HEK293 (cell line): Measurements from ENCODE around the gene ANKZF1.
A peak's percentile ranks its signal among the peaks of the same experiment; 100 is the strongest.

Experiments used
- CTCF ChIA-PET: fragments of 350-600 bp; formaldehyde crosslinking; extraction: SDS; loops from one replicate; lab custom pipeline; 2021; ENCODE audit warnings: antibody characterized with exemption; lab: Yijun Ruan, JAX
- POLR2A ChIA-PET: fragments of 300-600 bp; formaldehyde crosslinking; extraction: SDS; loops from one replicate; lab custom pipeline; 2020; ENCODE audit warnings: antibody characterized with exemption, inconsistent platforms; lab: Yijun Ruan, JAX
- H3K27ac ChIP-seq: fragments of 200-500 bp; sonication (Bioruptor generic); 2 replicates; pipeline ENCODE4 v1.5.1; 2014; ENCODE audit warnings: low read depth, low read length, control low read depth, inconsistent platforms; ENCODE audit errors: extremely low read depth
- H3K36me3 ChIP-seq, 2 experiments: fragments of 200-500 bp in 1 of 2; sonication (Bioruptor generic) in 1 of 2; 1 replicate in 1 of 2; 2 replicates in 1 of 2; pipeline ENCODE4 v1.5.1; 2014 to 2017; ENCODE audit warnings: inconsistent platforms in 2 of 2, low read length in 2 of 2; ENCODE audit not compliant: control insufficient read depth in 2 of 2, insufficient read depth in 1 of 2
- H3K4me1 ChIP-seq: fragments of 200-500 bp; sonication (Bioruptor generic); 2 replicates; pipeline ENCODE4 v1.5.1; 2014; ENCODE audit warnings: mild to moderate bottlenecking, low read length, inconsistent platforms; ENCODE audit not compliant: control insufficient read depth, insufficient read depth
- H3K4me3 ChIP-seq: 2 replicates; pipeline ENCODE4 v1.5.1; 2011; ENCODE audit warnings: low read depth, mild to moderate bottlenecking, control low read depth, low read length, moderate library complexity
- H3K9me3 ChIP-seq: fragments of 200-500 bp; sonication (Bioruptor generic); 2 replicates; pipeline ENCODE4 v1.5.1; 2014; ENCODE audit warnings: low read depth, low read length, inconsistent platforms; ENCODE audit not compliant: control insufficient read depth, insufficient read depth
- FEZF1 ChIP-seq: fragments of 450-650 bp; formaldehyde crosslinking; IDR thresholded peaks from 2 replicates; pipeline ENCODE4 v1.5.1; 2016; ENCODE audit warnings: missing biosample characterization, missing genetic modification characterization
- GLIS2 ChIP-seq: fragments of 450-650 bp; formaldehyde crosslinking; IDR thresholded peaks from 2 replicates; pipeline ENCODE4 v1.5.1; 2016; ENCODE audit warnings: missing biosample characterization, missing genetic modification characterization
- KLF8 ChIP-seq: fragments of 450-650 bp; formaldehyde crosslinking; IDR thresholded peaks from 2 replicates; pipeline ENCODE4 v1.5.1; 2016; ENCODE audit warnings: missing biosample characterization, missing genetic modification characterization
- KLF9 ChIP-seq: fragments of 450-650 bp; formaldehyde crosslinking; IDR thresholded peaks from 2 replicates; pipeline ENCODE4 v1.5.1; 2016; ENCODE audit warnings: missing biosample characterization, missing genetic modification characterization, low read depth
- SP3 ChIP-seq: fragments of 450-650 bp; formaldehyde crosslinking; IDR thresholded peaks from 2 replicates; pipeline ENCODE4 v1.5.1; 2016; ENCODE audit warnings: missing biosample characterization, missing genetic modification characterization
- ZBTB20 ChIP-seq: fragments of 450-650 bp; formaldehyde crosslinking; IDR thresholded peaks from 2 replicates; pipeline ENCODE4 v1.5.1; 2016; ENCODE audit warnings: missing biosample characterization, missing genetic modification characterization
- ZBTB21 ChIP-seq: fragments of 450-650 bp; formaldehyde crosslinking; IDR thresholded peaks from 2 replicates; pipeline ENCODE4 v1.5.1; 2017; ENCODE audit warnings: missing biosample characterization, missing genetic modification characterization
- ZBTB26 ChIP-seq: fragments of 450-650 bp; formaldehyde crosslinking; optimal IDR thresholded peaks from 2 replicates; pipeline ENCODE3; 2016; ENCODE audit warnings: missing biosample characterization, mild to moderate bottlenecking, missing genetic modification characterization
- ZBTB7A ChIP-seq: fragments of 450-650 bp; formaldehyde crosslinking; IDR thresholded peaks from 2 replicates; pipeline ENCODE4 v1.5.1; 2016; ENCODE audit warnings: low read depth, missing biosample characterization, missing genetic modification characterization
- ZFP37 ChIP-seq: fragments of 450-650 bp; formaldehyde crosslinking; IDR thresholded peaks from 2 replicates; pipeline ENCODE4 v1.5.1; 2016; ENCODE audit warnings: missing biosample characterization, missing genetic modification characterization
- ZNF121 ChIP-seq: fragments of 450-650 bp; formaldehyde crosslinking; IDR thresholded peaks from 2 replicates; pipeline ENCODE4 v1.5.1; 2016; ENCODE audit warnings: missing biosample characterization, missing genetic modification characterization
- ZNF146 ChIP-seq: fragments of 450-650 bp; formaldehyde crosslinking; IDR thresholded peaks from 2 replicates; pipeline ENCODE4 v1.5.1; 2016; ENCODE audit warnings: missing biosample characterization, missing genetic modification characterization
- ZNF175 ChIP-seq: fragments of 450-650 bp; formaldehyde crosslinking; IDR thresholded peaks from 2 replicates; pipeline ENCODE4 v1.5.1; 2016; ENCODE audit warnings: missing biosample characterization, missing genetic modification characterization
- ZNF211 ChIP-seq: fragments of 450-650 bp; formaldehyde crosslinking; IDR thresholded peaks from 2 replicates; pipeline ENCODE4 v1.5.1; 2016; ENCODE audit warnings: low read depth, missing biosample characterization, missing genetic modification characterization
- ZNF23 ChIP-seq: fragments of 450-650 bp; formaldehyde crosslinking; IDR thresholded peaks from 2 replicates; pipeline ENCODE4 v1.5.1; 2016; ENCODE audit warnings: missing biosample characterization, missing genetic modification characterization, borderline replicate concordance
- ZNF350 ChIP-seq: fragments of 450-650 bp; formaldehyde crosslinking; IDR thresholded peaks from 2 replicates; pipeline ENCODE4 v1.5.0; 2017; ENCODE audit warnings: missing biosample characterization, mild to moderate bottlenecking, missing genetic modification characterization
- ZNF354C ChIP-seq: fragments of 450-650 bp; formaldehyde crosslinking; IDR thresholded peaks from 2 replicates; pipeline ENCODE4 v1.5.1; 2016; ENCODE audit warnings: missing biosample characterization, missing genetic modification characterization, low read depth, borderline replicate concordance
- ZNF37A ChIP-seq: fragments of 450-650 bp; IDR thresholded peaks from 2 replicates; pipeline ENCODE4 v1.5.1; 2018; ENCODE audit warnings: missing biosample characterization, missing genetic modification characterization
- ZNF416 ChIP-seq: fragments of 450-650 bp; formaldehyde crosslinking; IDR thresholded peaks from 2 replicates; pipeline ENCODE4 v1.5.1; 2016; ENCODE audit warnings: missing biosample characterization, missing genetic modification characterization
- ZNF558 ChIP-seq: fragments of 450-650 bp; formaldehyde crosslinking; IDR thresholded peaks from 2 replicates; pipeline ENCODE4 v1.5.1; 2016; ENCODE audit warnings: missing biosample characterization, missing genetic modification characterization
- ZNF660 ChIP-seq: fragments of 450-650 bp; IDR thresholded peaks from 2 replicates; pipeline ENCODE4 v1.5.1; 2018; ENCODE audit warnings: missing biosample characterization, mild to moderate bottlenecking, missing genetic modification characterization
- ZNF837 ChIP-seq: fragments of 450-650 bp; formaldehyde crosslinking; IDR thresholded peaks from 2 replicates; pipeline ENCODE4 v1.5.1; 2016; ENCODE audit warnings: missing biosample characterization, missing genetic modification characterization
- ZSCAN23 ChIP-seq: fragments of 450-650 bp; formaldehyde crosslinking; IDR thresholded peaks from 2 replicates; pipeline ENCODE4 v1.5.1; 2016; ENCODE audit warnings: missing biosample characterization, missing genetic modification characterization

The ANKZF1 gene

GRCh38 chr2:219245899-219246230 is 16.3 kb downstream of the ANKZF1 start:
- no peaks in the 10 kb centered on the region for H3K9me3 ChIP-seq
- TF ChIP-seq FEZF1 (tag by site-specific recombination) (no peak), ZNF175 (tag by site-specific recombination) (no peak)
- TF ChIP-seq, all 188 proteins: peak for 0
- ChIA-PET POLR2A (interaction anchor here (1.1 to 2.3 kb wide), 11 partner anchors 9 to 39 kb away, joined by 3 to 17 read pairs (median 5); partner anchors contain the start of genes ABCB6, ANKZF1, ATG9A and DNAJB2), CTCF (interaction anchor here (0.5 to 3.2 kb wide), 6 partner anchors 31 to 264 kb away, joined by 3 to 35 read pairs (median 6); partner anchors contain the start of gene DNAJB2)
- peaks cover 10% of the 10 kb centered on the region for H3K4me1 ChIP-seq
- peak overlapping the region; percentile 94 for H3K4me3 ChIP-seq
- H3K27ac ChIP-seq, result peak overlapping the region; percentile 85
- H3K36me3 ChIP-seq, result peaks cover 0 to 34% of the 10 kb centered on the region in 2 experiments; a peak in 1 of 3 replicates

- no peaks in the 10 kb centered on the region for H3K9me3 ChIP-seq
- H3K4me1 ChIP-seq, result peaks cover 10% of the 10 kb centered on the region
- no peak for TF ChIP-seq ZNF211 (tag by site-specific recombination)
- CTCF ChIA-PET, result interaction anchor here (1.1 to 3.2 kb wide), 2 partner anchors 31 to 48 kb away, joined by 3 to 35 read pairs; no protein-coding TSS in a partner anchor
- H3K27ac ChIP-seq, result no peak overlapping the region
- POLR2A ChIA-PET, result interaction anchor here (1.5 to 2.3 kb wide), 3 partner anchors 17 to 40 kb away, joined by 3 to 16 read pairs (median 11); partner anchors contain the start of genes ANKZF1, ATG9A and ZFAND2B
- H3K36me3 ChIP-seq, result peaks cover 0 to 34% of the 10 kb centered on the region in 2 experiments; a peak in 1 of 3 replicates
- no peak overlapping the region for H3K4me3 ChIP-seq
Observed at GRCh38 chr2:219246559-219246958, 17.0 kb downstream of the ANKZF1 start.

- H3K4me1 ChIP-seq, result peaks cover 10% of the 10 kb centered on the region
- CTCF ChIA-PET, result interaction anchor here (0.7 to 6.2 kb wide), 4 partner anchors 28 to 155 kb away, joined by 3 to 83 read pairs (median 22); partner anchors contain the start of gene DNAJB2
Observed at GRCh38 chr2:219247678-219248642, 18.4 kb downstream of the ANKZF1 start.

GRCh38 chr2:219248845-219249202 is 19.2 kb downstream of the ANKZF1 start:
- H3K4me3 ChIP-seq, result no peak overlapping the region
- no peaks in the 10 kb centered on the region for H3K9me3 ChIP-seq
- peaks cover 10% of the 10 kb centered on the region for H3K4me1 ChIP-seq
- POLR2A ChIA-PET, result interaction anchor here (0.9 to 3.3 kb wide), 9 partner anchors 9 to 72 kb away, joined by 3 to 17 read pairs (median 4); partner anchors contain the start of genes ANKZF1, ATG9A, CNPPD1 and DNAJB2
- no peak overlapping the region; the same call in 1 of the 2 replicates for H3K27ac ChIP-seq
- peaks cover 0 to 34% of the 10 kb centered on the region in 2 experiments; a peak in 1 of 3 replicates for H3K36me3 ChIP-seq
- CTCF ChIA-PET, result interaction anchor here (0.6 to 6.2 kb wide), 4 partner anchors 27 to 181 kb away, joined by 3 to 83 read pairs (median 22); partner anchors contain the start of gene DNAJB2
- TF ChIP-seq ZNF837 (tag by site-specific recombination) (no peak), ZBTB21 (tag by site-specific recombination) (no peak), GLIS2 (no peak), ZNF146 (tag by site-specific recombination) (no peak), ZNF416 (no peak), ZNF23 (tag by site-specific recombination) (no peak), FEZF1 (tag by site-specific recombination) (no peak), ZNF660 (tag by site-specific recombination) (no peak), ZNF354C (no peak), KLF9 (no peak), SP3 (no peak), ZBTB20 (tag by site-specific recombination) (no peak), ZNF37A (tag by site-specific recombination) (no peak), ZBTB26 (tag by site-specific recombination) (no peak), ZBTB7A (tag by site-specific recombination) (no peak), ZSCAN23 (tag by site-specific recombination) (no peak), ZNF558 (tag by site-specific recombination) (no peak), KLF8 (tag by site-specific recombination) (no peak), ZNF350 (tag by site-specific recombination) (no peak), ZNF121 (tag by site-specific recombination) (no peak)
- TF ChIP-seq, all 188 proteins: peak for 0

More at GRCh38 chr2:219247678-219248642, 18.4 kb downstream of the ANKZF1 start:
- POLR2A ChIA-PET, result interaction anchor here (0.6 to 3.3 kb wide), 8 partner anchors 8 to 262 kb away, joined by 3 to 17 read pairs (median 6); partner anchors contain the start of genes CNPPD1 and DNAJB2
- H3K36me3 ChIP-seq, result peaks cover 0 to 34% of the 10 kb centered on the region in 2 experiments; a peak in 1 of 3 replicates
- no peak overlapping the region for H3K27ac ChIP-seq
- H3K4me3 ChIP-seq, result no peak overlapping the region
- no peak for TF ChIP-seq ZFP37
- no peak for TF ChIP-seq ZNF37A (tag by site-specific recombination)
- TF ChIP-seq, all 188 proteins: peak for 0
- H3K9me3 ChIP-seq, result no peaks in the 10 kb centered on the region
